SW 1271 (cell line): ENCODE results near the gene MLC1.

Experiments
- DNase-seq, 2 experiments: peaks; one replicate each; lab custom pipeline; 2025; lab: John Stamatoyannopoulos, UW

Gene MLC1

DNA sequence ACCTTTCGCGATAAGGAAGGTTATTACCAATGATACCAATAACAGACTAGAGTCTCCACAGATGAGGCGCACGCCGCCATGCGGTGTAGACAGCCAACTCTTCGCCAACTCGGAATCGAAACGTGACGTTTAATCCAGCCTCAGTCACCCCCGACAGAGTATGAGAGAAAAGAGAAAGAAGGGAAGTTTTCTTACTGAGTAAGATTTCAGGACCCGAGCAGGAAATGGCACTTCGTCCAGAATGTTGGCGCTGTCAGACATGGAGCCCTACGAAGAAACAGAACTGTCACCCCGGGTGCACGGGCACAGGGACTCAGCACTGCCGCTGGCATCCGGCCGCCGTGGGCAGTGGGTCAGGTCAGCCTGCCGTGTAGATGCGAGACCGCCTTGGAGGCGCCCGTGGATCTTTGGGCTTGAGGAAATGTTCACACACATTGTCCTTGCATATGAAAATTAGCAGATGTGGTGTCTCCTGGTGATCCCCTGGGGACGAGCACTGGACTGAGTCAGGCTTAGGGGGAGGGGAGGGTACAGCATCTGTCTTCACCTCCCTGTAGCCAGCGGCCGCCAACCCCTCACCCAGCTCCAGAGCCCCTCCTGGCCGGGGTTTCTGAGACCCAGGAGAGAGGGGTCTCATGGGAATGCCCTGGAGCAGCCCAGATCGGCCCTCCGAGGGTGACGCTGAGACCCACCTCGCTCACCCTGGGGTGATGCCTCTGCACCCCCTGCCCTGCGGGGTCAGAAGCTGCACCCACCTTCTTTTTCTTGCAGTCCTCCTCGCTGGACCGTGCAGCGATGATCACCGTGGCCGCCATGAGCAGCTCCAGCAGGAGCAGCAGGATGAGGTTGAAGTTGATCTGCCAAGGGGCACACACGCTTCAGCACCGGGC is 8.3 kb downstream of the MLC1 start:
- no peak for DNase-seq

DNA sequence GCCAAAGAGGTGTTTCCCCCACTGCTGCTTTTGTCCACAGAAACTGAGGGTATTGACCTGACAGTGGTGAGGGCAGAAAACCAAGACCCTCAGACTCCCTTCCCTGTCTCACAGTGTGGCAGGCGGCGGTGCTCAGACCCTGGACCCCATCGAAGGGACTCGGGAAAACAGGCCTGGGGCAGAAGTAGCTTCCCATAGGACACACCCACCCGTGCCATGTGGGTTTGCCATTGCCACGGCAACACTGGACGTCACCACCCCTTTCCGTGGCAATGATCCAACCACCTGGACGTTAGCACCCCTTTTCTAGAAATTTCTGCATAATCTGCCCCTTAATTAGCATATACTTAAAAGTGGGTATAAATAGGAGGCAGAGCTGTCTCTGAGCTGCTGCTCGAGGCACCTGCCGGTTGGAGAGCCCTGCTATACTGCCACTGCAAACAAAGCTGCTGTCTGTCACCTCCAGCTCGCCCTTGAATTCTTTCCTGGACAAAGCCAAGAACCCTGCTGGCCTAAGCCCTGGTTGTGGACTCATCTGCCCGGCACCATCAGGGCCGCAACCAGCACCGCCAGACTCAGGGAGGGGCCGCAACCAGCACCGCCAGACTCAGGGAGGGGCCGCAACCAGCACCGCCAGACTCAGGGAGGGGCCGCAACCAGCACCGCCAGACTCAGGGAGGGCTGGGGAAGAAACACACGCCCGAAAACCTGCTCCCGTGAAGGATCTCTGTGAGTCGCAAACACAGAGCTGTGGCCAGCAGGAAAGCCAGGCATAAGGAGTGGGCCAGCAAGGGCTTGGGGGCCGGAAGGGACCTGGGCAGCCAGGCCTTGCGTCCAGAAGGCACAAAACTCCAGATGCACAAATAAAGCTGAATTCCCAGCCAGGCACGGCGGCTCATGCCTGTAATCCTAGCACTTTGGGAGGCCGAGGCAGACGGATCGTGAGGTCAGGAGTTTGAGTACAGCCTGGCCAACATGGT is 10.4 kb downstream of the MLC1 start:
- DNase-seq = no peak

DNA sequence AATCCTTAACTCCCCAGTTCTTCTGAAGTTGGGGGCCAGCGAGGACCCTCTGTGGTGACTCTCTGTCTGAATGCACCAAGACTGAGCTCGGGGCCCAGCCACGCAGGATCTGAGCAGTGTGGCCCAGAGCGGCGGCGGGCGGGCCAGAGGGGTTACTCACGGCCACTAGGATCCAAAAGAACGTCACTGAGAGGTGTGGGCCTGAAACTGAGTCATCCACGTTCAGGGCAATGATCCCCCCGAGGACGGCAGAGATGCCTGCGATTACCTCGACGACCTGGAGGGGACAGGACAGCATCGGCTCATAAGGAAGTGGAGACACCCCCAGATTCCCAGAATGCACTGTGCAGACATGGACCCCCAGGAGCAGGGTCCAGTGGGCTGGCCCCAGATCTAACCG is 11.2 kb downstream of the MLC1 start:
- DNase-seq = no peak

DNA sequence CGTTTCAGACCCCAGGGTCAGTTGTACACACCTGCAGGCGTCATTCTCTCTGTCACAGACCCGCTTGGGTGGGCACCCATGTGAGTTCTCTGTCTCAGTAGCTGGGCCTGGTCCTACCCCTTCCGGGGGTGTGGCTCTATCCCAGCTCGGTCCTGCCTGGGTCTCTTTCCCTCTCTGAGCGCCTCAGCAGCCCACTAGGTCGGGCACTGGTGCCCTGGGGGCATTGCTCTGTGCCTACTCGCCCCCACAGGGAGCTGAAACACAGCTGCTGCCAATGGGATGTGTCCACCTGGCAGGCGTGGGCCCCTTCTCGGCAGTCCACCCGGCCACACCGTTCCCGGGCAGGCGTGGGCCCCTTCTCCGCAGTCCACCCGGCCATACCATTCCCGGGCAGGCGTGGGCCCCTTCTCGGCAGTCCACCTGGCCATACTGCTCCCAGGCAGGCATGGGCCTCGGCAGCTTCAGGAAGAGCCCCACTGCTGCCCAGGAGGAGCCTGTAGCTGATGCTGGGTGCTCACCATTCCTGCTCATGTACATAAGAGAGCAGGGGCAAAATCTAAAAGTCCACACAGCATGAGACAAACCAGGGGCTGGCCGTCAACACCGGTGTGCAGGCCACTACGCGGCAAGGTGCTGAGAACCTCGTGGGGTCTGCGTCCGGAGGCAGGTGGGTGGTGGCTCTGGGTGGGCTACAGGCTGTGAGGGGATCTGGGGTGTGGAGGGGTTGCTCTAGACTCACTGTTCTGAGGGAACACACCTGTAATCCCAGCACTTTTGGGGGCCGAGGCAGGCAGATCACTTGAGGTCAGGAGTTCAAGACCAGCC is 12.3 kb downstream of the MLC1 start:
- DNase-seq = no peak

DNA sequence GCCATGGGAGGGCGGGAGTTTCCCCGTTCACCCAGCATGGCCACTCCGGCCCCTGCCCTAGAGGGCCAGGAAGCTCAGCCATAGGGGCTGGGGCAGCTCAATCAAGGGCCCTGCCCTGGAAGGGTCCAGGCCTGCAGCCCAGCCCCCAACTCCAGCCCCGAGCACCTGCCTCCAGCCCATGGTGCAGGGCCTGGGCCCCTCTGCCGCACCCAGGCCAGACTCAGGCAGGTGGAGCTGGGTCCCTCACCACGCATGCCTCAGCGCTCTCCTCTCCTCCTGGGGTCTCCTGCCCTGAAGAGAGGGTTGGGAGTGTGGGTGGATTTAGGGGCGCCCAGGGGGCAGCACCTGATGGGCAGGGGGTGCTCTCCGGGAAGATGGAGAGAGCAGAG is 13.1 kb downstream of the MLC1 start:
- DNase-seq = no peak

DNA sequence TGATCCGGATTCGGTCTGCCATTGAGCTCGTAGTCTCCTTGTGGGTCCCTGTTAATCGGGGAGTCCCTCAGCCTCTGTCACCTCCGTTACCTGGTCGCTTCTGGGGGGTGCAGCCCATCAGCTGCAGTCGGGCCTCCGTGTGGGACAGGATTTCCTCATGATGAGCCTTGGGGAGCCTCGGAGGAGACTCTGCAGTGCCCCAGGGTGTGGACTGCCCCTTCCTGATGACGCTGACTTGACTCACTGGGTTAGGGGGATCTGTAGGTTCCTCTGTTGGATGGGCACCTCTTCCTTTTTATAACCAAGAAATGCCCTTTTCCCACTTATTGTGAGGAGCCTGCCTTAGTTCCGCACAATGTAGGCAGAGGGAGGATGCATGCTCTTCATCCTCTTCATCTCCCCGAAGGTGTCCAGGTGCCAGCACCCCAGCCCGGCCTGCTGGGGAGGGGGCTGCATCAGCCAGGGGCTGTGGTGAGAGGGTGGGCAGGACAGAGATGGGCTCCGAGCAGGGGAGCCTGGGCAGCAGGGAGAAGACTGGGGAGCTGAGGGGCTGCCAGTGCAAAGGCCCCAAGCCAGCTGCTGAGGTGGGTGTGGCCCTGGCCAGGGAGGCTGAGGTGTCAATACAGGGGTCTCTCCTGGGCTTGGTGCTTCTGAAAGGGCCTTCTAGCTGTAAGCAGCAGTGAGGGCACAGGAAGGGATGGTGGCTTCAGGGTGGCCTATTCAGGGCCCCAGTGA is 13.6 kb downstream of the MLC1 start:
- no peak for DNase-seq

DNA sequence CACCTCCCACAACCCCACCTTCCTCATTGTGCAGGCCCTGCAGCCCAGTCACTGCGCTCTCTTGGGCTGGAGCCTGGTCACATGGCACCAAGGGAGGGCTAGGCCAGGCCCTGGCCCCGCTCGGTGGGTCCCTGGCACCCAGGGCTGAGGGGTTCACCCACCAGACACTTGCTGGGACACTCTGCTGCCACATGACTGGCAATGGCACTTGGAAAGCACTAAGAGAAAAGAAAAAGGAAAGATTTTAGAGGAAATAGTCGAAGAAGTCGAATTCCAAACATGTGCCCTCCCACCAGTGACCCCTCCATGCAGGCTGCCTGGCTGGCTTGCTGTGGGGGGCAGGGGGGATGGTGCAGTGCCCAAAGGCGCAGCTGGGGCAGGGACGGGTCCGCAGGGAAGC is 14.9 kb downstream of the MLC1 start:
- DNase-seq = no peak

DNA sequence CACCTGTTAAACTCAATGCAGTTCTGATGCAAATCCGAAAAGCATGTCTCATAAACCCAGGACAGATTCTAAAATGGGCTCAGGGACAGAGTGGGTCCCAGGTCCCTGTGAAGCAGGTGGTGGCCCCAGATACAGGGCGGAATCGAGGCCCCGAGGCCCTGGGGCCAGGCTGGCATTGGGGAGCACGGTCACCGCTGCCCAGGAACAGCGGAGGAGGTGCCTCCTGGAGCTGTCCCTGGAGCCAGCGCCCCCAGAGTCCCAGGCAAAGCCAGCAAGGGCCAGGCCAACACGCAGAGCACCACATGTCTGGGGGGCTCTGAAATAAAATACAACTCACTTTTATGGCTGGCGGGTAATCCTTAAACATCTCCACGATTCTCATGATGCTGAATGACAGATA is 17.1 kb downstream of the MLC1 start:
- DNase-seq = no peak

DNA sequence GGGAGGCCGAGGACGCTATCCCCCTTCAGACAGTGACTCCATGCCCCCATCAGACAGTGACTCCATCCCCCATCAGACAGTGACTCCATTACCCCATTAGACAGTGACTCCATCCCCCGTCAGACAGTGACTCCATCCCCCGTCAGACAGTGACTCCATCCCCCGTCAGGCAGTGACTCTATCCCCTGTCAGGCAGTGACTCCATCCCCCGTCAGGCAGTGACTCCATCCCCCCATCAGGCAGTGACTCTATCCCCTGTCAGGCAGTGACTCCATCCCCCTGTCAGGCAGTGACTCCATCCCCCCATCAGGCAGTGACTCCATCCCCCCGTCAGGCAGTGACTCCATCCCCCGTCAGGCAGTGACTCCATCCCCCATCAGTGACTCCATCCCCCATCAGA is 18.0 kb downstream of the MLC1 start:
- DNase-seq = no peak

DNA sequence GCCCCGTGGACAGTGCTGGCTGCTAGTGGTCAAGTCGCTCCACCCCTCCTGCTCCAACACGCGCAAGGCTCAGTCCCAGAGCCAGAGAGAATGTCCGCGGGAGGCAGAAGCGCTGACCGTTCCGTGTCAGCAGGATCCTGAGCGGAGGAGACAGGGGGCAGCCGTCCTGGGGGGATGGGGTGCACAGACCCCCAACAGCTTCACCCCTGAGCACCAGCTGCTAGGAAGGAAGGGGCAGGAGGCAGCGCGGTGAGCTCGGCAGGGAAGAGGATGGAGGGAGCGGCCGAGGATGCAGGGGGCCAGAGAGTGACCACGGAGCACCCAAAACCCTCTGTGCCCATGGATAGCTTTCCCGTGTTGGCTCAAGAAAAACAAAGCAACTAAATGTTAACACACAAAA is 20.8 kb downstream of the MLC1 start:
- DNase-seq = no peak

DNA sequence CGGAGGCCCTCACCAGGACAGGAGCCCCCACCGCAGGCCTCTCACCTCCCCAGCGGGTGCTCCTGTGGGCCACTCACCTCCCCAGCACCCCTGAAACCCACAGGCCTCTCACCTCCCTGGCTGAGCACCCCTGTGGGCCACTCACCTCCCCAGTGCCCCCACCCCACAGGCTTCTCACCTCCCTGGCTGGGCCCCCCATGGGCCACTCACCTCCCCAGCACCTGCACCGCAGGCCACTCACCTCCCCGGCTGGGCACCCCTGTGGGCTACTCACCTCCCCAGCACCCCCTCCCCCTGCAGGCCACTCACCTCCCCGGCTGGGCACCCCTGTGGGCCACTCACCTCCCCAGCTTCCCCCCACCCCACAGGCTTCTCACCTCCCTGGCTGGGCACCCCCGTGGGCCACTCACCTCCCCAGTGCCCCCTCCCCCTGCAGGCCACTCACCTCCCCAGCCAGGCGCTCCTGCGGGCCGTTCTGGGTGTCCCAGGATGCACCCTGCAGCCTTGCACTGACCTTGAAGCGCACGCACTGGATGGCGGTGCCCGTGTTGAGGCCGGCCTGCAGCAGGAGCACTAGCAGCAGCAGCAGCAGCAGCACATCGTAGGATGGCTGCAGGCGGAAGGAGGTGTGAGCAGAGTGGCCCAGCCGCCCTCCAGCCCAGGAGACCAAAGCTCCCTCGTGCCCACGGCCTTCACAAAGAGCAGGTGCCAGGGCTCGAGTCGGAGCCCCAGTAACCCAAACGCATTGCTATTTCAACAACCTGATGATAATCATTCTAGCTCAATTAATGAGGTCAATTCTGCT is 21.4 kb downstream of the MLC1 start:
- no peak for DNase-seq

DNA sequence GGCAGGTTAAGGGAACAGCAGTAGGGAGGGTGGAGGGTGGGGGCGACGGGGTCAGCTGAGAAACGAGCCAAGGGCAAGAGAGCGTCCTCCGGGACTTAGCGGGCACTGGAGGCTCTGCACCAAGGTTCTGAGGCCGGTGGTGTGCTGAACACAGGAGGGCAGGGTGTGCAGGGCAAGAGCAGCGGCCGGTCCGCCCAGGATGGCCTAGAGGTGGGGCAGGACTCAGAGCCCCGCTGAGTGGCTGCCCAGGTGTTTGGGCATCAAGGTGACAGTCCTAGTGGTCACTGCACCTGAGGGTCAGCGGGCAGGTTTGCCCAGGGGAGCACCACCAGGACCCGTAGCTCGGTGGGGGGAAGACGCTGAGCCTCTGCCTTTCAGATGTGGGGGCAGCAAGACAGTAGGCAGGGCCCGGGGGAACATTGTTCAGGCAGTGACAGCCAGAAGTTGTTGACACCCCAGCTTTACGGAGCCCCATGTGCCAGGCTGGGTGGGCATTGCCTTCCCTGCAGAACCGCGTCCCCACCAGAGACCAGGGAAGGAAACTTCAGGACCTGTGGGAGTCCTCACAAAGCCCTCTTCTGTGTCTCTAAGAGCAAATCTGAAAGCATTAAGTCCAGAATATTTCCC is 22.6 kb downstream of the MLC1 start:
- no peak for DNase-seq

DNA sequence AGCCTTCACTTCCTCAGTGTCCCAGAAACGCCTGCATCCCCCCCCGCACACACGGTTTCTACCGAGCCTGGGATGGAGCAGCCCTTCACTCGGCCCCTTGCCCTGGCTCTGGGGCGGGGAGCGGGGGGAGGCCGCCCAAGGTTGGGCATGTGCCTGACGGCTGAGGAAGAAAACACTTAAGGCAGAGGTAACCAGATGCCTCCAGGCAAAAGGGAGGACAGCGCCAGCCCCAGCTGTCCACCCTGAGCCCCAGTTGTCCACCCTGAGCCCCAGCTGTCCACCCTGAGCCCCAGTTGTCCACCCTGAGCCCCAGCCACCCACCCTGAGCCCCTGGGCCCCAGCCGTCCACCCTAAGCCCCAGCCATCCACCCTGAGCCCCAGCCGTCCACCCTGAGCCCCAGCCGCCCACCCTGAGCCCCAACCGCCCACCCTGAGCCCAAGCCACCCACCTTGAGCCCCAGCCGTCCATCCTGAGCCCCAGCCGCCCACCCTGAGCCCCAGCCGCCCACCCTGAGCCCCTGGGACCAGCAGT is 23.3 kb downstream of the MLC1 start:
- no peak for DNase-seq

DNA sequence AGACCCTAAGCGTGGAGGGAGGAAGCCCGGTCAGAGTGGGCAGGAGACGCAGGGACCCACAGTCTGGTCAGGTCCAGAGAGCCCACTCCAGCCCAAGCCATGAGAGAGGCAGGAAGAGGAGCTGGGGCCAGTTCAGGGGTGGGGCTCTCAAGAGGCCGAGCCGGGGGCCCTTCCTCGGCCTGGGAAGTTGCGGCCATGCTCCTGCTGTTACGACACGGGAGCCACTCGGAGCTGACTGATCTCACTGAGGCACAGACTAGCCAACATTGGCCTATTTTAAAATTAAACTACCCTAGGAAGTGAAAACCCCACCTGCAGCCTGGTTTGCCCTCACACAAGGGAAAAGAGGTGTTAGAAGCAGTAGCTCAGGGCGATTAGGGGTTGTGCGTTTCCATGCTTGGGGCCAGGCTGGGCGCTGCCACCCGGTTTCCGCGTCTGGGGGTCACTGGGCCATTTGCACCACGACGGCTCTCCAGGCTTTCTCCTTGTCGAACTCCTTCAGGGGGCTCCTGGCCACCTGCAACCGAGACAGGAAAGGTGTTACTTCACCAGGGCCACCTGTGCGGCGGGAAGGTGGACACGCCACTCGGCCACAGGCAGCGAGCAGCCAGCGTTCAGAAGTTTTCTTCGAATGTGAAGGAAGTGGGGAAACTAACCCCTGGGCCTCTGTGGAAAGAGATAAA is 23.9 kb downstream of the MLC1 start:
- DNase-seq = no peak

DNA sequence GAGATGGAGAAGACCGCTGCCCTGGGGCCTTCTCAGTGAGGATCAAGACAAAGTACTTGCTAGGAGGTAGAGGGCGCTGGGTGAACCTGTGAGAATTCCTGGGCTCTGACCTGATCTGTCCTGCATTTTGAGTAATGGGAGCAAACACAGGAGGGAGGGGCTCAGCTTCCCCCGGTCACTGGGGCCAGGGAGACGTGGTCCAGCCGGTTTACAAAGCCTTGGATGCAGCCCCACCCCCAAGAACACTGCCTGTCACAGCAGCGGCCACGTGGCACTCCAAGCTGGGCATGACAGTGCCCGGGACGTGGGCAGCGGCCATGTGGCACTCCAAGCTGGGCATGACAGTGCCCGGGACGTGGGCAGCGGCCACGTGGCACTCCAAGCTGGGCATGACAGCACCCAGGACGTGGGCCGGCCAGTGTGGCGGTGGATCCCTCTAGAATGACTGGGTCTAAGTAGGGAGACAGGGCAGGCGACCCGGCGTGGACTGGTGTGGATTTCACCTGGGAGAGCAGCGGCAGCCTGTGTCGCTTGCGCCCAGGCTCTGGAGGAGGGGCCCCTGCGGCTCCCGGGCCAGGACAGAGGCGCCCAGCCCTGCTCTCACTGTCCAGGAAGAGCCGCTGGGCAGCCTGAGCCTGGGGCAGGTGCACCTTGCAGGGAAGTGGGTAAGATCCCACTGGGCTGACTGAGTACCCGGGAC is 24.6 kb downstream of the MLC1 start:
- no peak for DNase-seq

DNA sequence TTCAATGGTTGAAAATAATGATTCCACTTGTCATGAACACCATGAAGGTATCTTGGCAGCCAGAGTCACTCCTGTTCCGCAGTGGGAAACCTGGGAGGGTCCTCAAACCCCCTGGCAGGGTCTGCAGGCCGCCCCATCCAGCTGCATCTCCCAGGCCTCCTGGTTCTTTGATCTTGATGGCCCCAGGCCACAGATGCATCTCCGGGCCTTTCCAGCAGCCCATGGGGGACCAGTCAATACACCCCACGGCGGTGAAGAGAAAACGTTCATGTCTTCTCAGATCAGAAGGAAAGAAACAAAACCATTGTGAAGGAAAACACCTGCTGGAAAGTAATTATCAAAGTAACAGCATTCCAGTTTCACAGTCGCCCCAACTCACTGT is 25.4 kb downstream of the MLC1 start:
- DNase-seq = no peak

DNA sequence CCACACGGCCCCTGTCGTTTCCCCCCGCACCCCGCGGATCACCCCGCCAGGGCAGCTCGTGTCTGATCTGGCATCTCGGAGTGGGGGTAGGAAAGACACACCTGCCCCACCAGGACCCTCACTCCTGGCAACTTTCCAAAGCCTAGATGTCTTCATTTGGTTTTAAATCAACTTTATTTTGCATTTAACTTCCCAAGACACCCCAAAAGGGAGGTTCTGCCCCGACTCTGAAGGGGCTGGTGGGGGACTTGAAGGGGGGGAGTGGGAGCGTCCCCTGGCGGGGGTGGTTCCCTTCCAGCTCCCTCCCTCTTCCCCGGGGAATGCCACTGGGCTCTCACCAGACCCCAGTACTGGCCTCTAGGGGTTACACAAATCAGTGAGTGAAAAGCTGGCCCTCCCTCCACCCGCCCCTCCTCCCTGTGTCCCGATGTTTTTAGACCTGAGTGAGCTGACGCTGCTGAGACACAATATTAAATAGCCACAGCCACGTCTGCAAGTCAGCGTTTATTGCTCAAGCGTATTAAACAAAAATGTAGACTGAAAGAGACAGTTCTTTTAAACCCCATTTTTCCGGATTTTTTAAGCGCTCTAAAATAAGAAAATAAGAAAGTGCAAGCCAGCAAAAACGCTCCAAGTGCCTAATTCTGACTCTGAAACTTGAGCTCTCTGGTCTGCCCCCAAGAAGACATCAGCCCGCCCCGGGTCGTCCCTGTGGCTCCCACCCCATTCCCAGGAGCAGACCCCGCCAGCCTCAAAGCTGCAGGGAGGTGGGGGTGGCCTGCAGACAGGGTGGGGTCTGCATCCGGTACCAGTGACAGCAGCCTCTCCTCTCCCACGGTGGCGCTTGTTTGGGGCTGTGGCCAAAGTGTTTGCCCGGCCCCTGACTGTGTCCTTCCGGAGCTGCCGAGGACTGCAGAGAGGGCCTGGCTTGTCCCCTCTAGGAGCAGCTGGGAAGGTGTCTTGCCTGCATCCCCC is 26.0 kb downstream of the MLC1 start:
- peak in 1 of 2 experiments; percentile 4 for DNase-seq
